ENCODE measurements around the gene PCNX1.
A peak's percentile ranks its signal among the peaks of the same experiment; 100 is the strongest.
"Not testable (repeated sequence)": the region's sequence is repeated elsewhere in the genome, so short reads cannot be mapped to it uniquely, and the experiment has no call there.

The PCNX1 gene

GRCh38 chr14:71122866-71123565, 215.8 kb downstream of the PCNX1 start:
- DNase-seq (ENCODE audit: low read depth in 2 of 2) = no peak

- DNase-seq (ENCODE audit: low read depth in 2 of 2) = no peak
Observed at GRCh38 chr14:71123579-71124135, 216.4 kb downstream of the PCNX1 start.

- not testable (repeated sequence) for DNase-seq (ENCODE audit: low read depth in 2 of 2)
Observed at GRCh38 chr14:71129716-71130490, 222.6 kb downstream of the PCNX1 start.

GRCh38 chr14:71130491-71131179, 223.4 kb downstream of the PCNX1 start:
- DNase-seq (ENCODE audit: low read depth in 2 of 2) = no peak

GRCh38 chr14:71133296-71133695, 226.0 kb downstream of the PCNX1 start:
- no peak for DNase-seq (ENCODE audit: low read depth in 2 of 2)

- no peak for DNase-seq (ENCODE audit: low read depth in 2 of 2)
Observed at GRCh38 chr14:71135496-71135895, 228.2 kb downstream of the PCNX1 start.

GRCh38 chr14:71135911-71136310, 228.7 kb downstream of the PCNX1 start:
- DNase-seq (ENCODE audit: low read depth in 2 of 2) = no peak

GRCh38 chr14:71136386-71137060, 229.3 kb downstream of the PCNX1 start:
- DNase-seq (ENCODE audit: low read depth in 2 of 2) = no peak

- DNase-seq (ENCODE audit: low read depth in 2 of 2) = no peak
Observed at GRCh38 chr14:71137536-71138447, 230.5 kb downstream of the PCNX1 start.

GRCh38 chr14:71138448-71139293, 231.4 kb downstream of the PCNX1 start:
- DNase-seq (ENCODE audit: low read depth in 2 of 2) = peak; percentile 13 to 31

- no peak for DNase-seq (ENCODE audit: low read depth in 2 of 2)
Observed at GRCh38 chr14:71139294-71139946, 232.2 kb downstream of the PCNX1 start.

- no peak for DNase-seq (ENCODE audit: low read depth in 2 of 2)
Observed at GRCh38 chr14:71140157-71140556, 232.9 kb downstream of the PCNX1 start.

GRCh38 chr14:71141701-71142374, 234.6 kb downstream of the PCNX1 start:
- DNase-seq (ENCODE audit: low read depth in 2 of 2) = no peak

- DNase-seq (ENCODE audit: low read depth in 2 of 2) = no peak
Observed at GRCh38 chr14:71142375-71143038, 235.2 kb downstream of the PCNX1 start.

GRCh38 chr14:71143381-71144290, 236.4 kb downstream of the PCNX1 start:
- DNase-seq (ENCODE audit: low read depth in 2 of 2) = no peak

- not testable (repeated sequence) for DNase-seq (ENCODE audit: low read depth in 2 of 2)
Observed at GRCh38 chr14:71147335-71147734, 240.1 kb downstream of the PCNX1 start.

- no peak for DNase-seq (ENCODE audit: low read depth in 2 of 2)
Observed at GRCh38 chr14:71148627-71149026, 241.4 kb downstream of the PCNX1 start.

Measured in stimulated activated CD8-positive, alpha-beta memory T cell treated with anti-CD3 and anti-CD28 coated beads, Interleukin-7, amount 100 ng/mL, for 1 hour (primary cell).